ENCODE results near the gene SRSF10.
"Not testable (repeated sequence)": the region's sequence is repeated elsewhere in the genome, so short reads cannot be mapped to it uniquely, and the experiment has no call there.

SRSF10 gene

DNA sequence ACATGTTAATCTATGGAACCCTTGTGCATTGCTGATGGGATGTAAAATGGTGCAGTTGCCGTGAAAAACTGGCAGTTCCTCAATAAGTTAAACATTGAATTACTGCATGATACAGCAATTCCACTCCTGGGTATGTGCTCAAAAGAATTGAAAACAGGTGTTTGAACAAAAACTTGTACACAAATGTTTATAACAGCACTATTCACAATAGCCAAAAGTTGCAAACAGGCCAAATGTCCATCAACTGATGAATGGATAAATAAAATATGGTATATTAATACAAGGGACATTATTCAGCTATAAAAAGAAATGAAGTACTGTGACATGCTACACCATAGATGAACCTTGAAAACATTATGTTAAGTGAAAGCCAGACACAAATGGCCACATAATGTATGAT lies 17.7 kb upstream of the SRSF10 start:
- no peaks in the 10 kb centered on the region for H3K27me3 ChIP-seq (ENCODE audit: insufficient read depth, poor library complexity, severe bottlenecking)
- no peak overlapping the region for H3K27ac ChIP-seq (replicated peaks)
- H3K4me3 ChIP-seq (replicated peaks; ENCODE audit: insufficient read depth, low read length): no peak overlapping the region
- DNase-seq (ENCODE audit: low read depth in 1 of 2, low spot score in 1 of 2): no peak
- TF ChIP-seq GABPA (IDR thresholded peaks at IDR 0.05; ENCODE audit: low read depth) (no peak), POLR2AphosphoS5 (IDR thresholded peaks at IDR 0.05; ENCODE audit: low read depth) (no peak), SPI1 (IDR thresholded peaks at IDR 0.05; ENCODE audit: borderline replicate concordance, low read depth) (no peak)
- TF ChIP-seq, protein P1, sequence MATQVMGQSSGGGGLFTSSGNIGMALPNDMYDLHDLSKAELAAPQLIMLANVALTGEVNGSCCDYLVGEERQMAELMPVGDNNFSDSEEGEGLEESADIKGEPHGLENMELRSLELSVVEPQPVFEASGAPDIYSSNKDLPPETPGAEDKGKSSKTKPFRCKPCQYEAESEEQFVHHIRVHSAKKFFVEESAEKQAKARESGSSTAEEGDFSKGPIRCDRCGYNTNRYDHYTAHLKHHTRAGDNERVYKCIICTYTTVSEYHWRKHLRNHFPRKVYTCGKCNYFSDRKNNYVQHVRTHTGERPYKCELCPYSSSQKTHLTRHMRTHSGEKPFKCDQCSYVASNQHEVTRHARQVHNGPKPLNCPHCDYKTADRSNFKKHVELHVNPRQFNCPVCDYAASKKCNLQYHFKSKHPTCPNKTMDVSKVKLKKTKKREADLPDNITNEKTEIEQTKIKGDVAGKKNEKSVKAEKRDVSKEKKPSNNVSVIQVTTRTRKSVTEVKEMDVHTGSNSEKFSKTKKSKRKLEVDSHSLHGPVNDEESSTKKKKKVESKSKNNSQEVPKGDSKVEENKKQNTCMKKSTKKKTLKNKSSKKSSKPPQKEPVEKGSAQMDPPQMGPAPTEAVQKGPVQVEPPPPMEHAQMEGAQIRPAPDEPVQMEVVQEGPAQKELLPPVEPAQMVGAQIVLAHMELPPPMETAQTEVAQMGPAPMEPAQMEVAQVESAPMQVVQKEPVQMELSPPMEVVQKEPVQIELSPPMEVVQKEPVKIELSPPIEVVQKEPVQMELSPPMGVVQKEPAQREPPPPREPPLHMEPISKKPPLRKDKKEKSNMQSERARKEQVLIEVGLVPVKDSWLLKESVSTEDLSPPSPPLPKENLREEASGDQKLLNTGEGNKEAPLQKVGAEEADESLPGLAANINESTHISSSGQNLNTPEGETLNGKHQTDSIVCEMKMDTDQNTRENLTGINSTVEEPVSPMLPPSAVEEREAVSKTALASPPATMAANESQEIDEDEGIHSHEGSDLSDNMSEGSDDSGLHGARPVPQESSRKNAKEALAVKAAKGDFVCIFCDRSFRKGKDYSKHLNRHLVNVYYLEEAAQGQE (IDR thresholded peaks at IDR 0.05; ENCODE audit: insufficient replicate concordance, low read depth): no peak
- TF ChIP-seq, protein P2, sequence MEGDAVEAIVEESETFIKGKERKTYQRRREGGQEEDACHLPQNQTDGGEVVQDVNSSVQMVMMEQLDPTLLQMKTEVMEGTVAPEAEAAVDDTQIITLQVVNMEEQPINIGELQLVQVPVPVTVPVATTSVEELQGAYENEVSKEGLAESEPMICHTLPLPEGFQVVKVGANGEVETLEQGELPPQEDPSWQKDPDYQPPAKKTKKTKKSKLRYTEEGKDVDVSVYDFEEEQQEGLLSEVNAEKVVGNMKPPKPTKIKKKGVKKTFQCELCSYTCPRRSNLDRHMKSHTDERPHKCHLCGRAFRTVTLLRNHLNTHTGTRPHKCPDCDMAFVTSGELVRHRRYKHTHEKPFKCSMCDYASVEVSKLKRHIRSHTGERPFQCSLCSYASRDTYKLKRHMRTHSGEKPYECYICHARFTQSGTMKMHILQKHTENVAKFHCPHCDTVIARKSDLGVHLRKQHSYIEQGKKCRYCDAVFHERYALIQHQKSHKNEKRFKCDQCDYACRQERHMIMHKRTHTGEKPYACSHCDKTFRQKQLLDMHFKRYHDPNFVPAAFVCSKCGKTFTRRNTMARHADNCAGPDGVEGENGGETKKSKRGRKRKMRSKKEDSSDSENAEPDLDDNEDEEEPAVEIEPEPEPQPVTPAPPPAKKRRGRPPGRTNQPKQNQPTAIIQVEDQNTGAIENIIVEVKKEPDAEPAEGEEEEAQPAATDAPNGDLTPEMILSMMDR (IDR thresholded peaks at IDR 0.05; ENCODE audit: insufficient read depth, low read length): no peak

- no peak for DNase-seq (ENCODE audit: low read depth in 1 of 2, low spot score in 1 of 2)
- TF ChIP-seq, protein P2 (IDR thresholded peaks at IDR 0.05; ENCODE audit: insufficient read depth, low read length): no peak
- TF ChIP-seq, protein P1 (IDR thresholded peaks at IDR 0.05; ENCODE audit: insufficient replicate concordance, low read depth): no peak
- no peak for TF ChIP-seq GABPA (IDR thresholded peaks at IDR 0.05; ENCODE audit: low read depth)
- no peak for TF ChIP-seq SPI1 (IDR thresholded peaks at IDR 0.05; ENCODE audit: borderline replicate concordance, low read depth)
- TF ChIP-seq POLR2AphosphoS5 (IDR thresholded peaks at IDR 0.05; ENCODE audit: low read depth): no peak
- Histone ChIP-seq H3K27ac (replicated peaks) (no peak overlapping the region), H3K27me3 (ENCODE audit: insufficient read depth, poor library complexity, severe bottlenecking) (no peaks in the 10 kb centered on the region), H3K4me3 (replicated peaks; ENCODE audit: insufficient read depth, low read length) (no peak overlapping the region)
Measured at GRCh38 chr1:23996700-23997229, 16.6 kb upstream of the SRSF10 start.

GRCh38 chr1:23995431-23995837 lies 15.3 kb upstream of the SRSF10 start:
- TF ChIP-seq SPI1 (IDR thresholded peaks at IDR 0.05; ENCODE audit: borderline replicate concordance, low read depth) (no peak), POLR2AphosphoS5 (IDR thresholded peaks at IDR 0.05; ENCODE audit: low read depth) (no peak), GABPA (IDR thresholded peaks at IDR 0.05; ENCODE audit: low read depth) (no peak)
- TF ChIP-seq, protein P2 (IDR thresholded peaks at IDR 0.05; ENCODE audit: insufficient read depth, low read length): no peak
- TF ChIP-seq, protein P1 (IDR thresholded peaks at IDR 0.05; ENCODE audit: insufficient replicate concordance, low read depth): no peak
- no peak for DNase-seq (ENCODE audit: low read depth in 1 of 2, low spot score in 1 of 2)
- H3K27ac ChIP-seq (replicated peaks): no peak overlapping the region
- no peak overlapping the region for H3K4me3 ChIP-seq (replicated peaks; ENCODE audit: insufficient read depth, low read length)
- no peaks in the 10 kb centered on the region for H3K27me3 ChIP-seq (ENCODE audit: insufficient read depth, poor library complexity, severe bottlenecking)

DNA sequence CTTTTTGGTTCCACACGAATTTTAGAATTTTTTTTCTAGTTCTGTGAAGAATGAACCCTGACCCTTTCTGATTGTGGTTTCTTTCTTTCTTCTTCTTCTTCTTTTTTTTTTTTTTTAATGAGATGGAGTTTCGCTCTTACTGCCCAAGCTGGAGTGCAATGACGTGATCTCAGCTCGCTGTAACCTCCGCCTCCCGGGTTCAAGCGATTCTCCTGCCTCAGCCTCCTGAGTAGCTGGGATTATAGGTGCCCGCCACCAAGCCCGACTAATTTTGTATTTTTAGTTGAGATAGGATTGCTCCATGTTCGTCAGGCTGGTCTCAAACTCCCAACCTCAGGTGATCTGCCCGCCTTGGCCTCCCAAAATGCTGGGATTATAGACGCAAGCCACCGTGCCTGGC lies 11.9 kb upstream of the SRSF10 start:
- not testable (repeated sequence) for DNase-seq (ENCODE audit: low read depth in 1 of 2, low spot score in 1 of 2); H3K27me3 ChIP-seq (ENCODE audit: insufficient read depth, poor library complexity, severe bottlenecking); H3K4me3 ChIP-seq (replicated peaks; ENCODE audit: insufficient read depth, low read length); H3K27ac ChIP-seq (replicated peaks)
